HG03045 (cell line): ENCODE results near the gene MAGEA9.
"Not testable (repeated sequence)": the region's sequence is repeated elsewhere in the genome, so short reads cannot be mapped to it uniquely, and the experiment has no call there.

ENCODE experiments used
- ATAC-seq: cut with Tn5 transposase; IDR thresholded peaks from one replicate; pipeline ENCODE4 v1.9.1; 2021; ENCODE audit warnings: mild to moderate bottlenecking, moderate library complexity; ENCODE audit not compliant: unreplicated experiment

The MAGEA9 gene

GRCh38 chrX:149804102-149804501, 22.4 kb downstream of the MAGEA9 start:
- ATAC-seq: no peak

GRCh38 chrX:149807747-149808458, 26.2 kb downstream of the MAGEA9 start:
- ATAC-seq: no peak

GRCh38 chrX:149818652-149819051, 36.9 kb downstream of the MAGEA9 start:
- ATAC-seq: no peak

- no peak for ATAC-seq
Measured at GRCh38 chrX:149819371-149819770, 37.6 kb downstream of the MAGEA9 start.

- no peak for ATAC-seq
Measured at GRCh38 chrX:149825424-149825823, 43.7 kb downstream of the MAGEA9 start.

- no peak for ATAC-seq
Measured at GRCh38 chrX:149827254-149827653, 45.5 kb downstream of the MAGEA9 start.

- no peak for ATAC-seq
Measured at GRCh38 chrX:149829751-149830191, 48.0 kb downstream of the MAGEA9 start.

- no peak for ATAC-seq
Measured at GRCh38 chrX:149830192-149830873, 48.6 kb downstream of the MAGEA9 start.

- ATAC-seq: no peak
Measured at GRCh38 chrX:149831473-149831872, 49.7 kb downstream of the MAGEA9 start.

- ATAC-seq: not testable (repeated sequence)
Measured at GRCh38 chrX:149836728-149837127, 55.0 kb downstream of the MAGEA9 start.

- ATAC-seq: no peak
Measured at GRCh38 chrX:149837167-149837566, 55.4 kb downstream of the MAGEA9 start.
